Dendritic cell treated with granulocyte-macrophage colony-stimulating factor and Interleukin-4, amounts not matched to agents 40 ng/mL and 50 ng/mL, for 4 days (primary cell): Measurements from ENCODE around the gene TOMM20L.
"Not testable (repeated sequence)": the region's sequence is repeated elsewhere in the genome, so short reads cannot be mapped to it uniquely, and the experiment has no call there.

Experiments used
- H3K27ac Mint-ChIP-seq: one replicate; pipeline ENCODE4 v1.8.0; 2022; ENCODE audit warnings: mild to moderate bottlenecking, mixed read lengths
- H3K27me3 Mint-ChIP-seq: one replicate; pipeline ENCODE4 v1.8.0; 2022; ENCODE audit warnings: mild to moderate bottlenecking, mixed read lengths
- H3K36me3 Mint-ChIP-seq: one replicate; pipeline ENCODE4 v1.8.0; 2022; ENCODE audit warnings: low read depth, mixed read lengths
- H3K4me1 Mint-ChIP-seq: one replicate; pipeline ENCODE4 v1.8.0; 2022; ENCODE audit warnings: low read depth, mixed read lengths
- H3K4me3 Mint-ChIP-seq: one replicate; pipeline ENCODE4 v1.8.0; 2022; ENCODE audit warnings: mild to moderate bottlenecking, moderate library complexity, mixed read lengths
- H3K9me3 Mint-ChIP-seq: one replicate; pipeline ENCODE4 v1.8.0; 2022; ENCODE audit warnings: mixed read lengths
- intact Hi-C: fragments of 100-400 bp; cut with micrococcal nuclease; formaldehyde crosslinking; loops from one replicate; pipeline ENCODE4 v1.15.0; 2022

TOMM20L gene

DNA sequence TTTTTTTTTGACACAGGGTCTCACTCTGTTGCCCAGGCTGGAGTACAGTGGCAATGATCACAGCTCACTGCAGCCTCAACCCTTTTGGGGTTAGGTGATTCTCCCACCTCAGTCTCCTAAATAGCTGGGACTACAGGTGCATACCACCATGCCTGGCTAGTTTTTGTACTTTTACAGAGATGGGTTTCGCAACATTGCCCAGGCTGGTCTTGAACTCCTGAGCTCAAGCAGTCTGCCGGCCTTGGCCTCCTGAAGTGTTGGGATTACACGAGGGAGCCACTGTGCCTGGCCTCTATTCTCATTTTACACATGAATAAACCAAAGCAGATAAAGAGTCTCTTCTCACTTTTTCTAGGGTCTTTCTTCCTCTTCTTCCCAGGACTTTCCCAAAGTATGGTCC is 3.2 kb downstream of the TOMM20L start:
- Mint-ChIP-seq H3K27me3 (no peaks in the 10 kb centered on the region), H3K9me3 (no peaks in the 10 kb centered on the region), H3K4me3 (no peak overlapping the region), H3K36me3 (no peaks in the 10 kb centered on the region), H3K4me1 (peaks cover 23% of the 10 kb centered on the region), H3K27ac (no peak overlapping the region)
- intact Hi-C loops = no loop called here

DNA sequence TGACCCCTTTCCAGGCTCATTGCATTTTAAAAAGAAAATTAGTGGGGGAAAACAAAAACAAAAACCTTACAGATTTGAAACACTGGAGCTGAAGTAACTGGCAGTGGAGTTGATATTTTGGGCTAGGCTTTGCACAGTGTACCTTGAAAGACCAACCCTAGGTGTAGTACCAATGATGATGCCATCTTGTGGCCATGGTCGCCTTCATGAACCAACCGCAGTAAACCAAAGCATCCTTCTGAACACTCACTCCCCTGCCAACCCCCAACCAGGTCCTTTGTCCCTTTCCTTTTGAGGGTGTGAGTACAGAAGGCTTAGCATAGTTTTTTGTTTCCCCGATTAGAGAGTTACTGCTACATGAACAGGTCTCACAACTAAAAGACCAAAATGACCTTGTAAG is 5.9 kb downstream of the TOMM20L start:
- H3K9me3 Mint-ChIP-seq = no peaks in the 10 kb centered on the region
- intact Hi-C loops = no loop called here
- H3K27ac Mint-ChIP-seq = no peak overlapping the region
- H3K36me3 Mint-ChIP-seq = no peaks in the 10 kb centered on the region
- H3K27me3 Mint-ChIP-seq = no peaks in the 10 kb centered on the region
- no peak overlapping the region for H3K4me3 Mint-ChIP-seq
- H3K4me1 Mint-ChIP-seq = peaks cover 12% of the 10 kb centered on the region

DNA sequence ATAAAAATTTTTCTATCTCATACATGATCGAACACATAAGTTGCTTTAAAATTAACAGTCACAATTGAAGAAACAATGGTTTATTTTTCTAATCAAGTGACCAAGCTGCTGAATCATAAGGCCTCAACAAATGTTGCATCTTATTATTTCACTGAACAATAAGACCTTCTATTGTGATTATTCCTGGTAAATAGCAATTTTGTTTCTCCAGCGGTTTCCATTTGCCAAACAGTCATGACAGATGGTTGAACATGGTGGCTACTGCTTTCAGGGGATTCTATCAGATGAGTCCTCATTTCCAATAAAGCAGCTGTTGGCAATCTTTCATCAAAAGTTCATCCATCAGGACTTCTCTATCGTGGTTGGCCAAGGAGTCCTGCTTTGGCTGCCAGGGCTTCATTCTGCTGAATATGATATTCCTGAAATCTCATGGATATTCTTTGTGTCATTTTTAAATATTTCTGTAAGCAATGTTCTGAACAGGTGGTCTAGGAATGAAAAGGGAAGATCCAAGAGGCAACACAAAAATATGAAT is 13.0 kb downstream of the TOMM20L start:
- peaks cover 48% of the 10 kb centered on the region for H3K36me3 Mint-ChIP-seq
- H3K27me3 Mint-ChIP-seq = no peaks in the 10 kb centered on the region
- no peaks in the 10 kb centered on the region for H3K9me3 Mint-ChIP-seq
- no peaks in the 10 kb centered on the region for H3K4me1 Mint-ChIP-seq
- no peak overlapping the region for H3K4me3 Mint-ChIP-seq
- no peak overlapping the region for H3K27ac Mint-ChIP-seq
- intact Hi-C loops = no loop called here

DNA sequence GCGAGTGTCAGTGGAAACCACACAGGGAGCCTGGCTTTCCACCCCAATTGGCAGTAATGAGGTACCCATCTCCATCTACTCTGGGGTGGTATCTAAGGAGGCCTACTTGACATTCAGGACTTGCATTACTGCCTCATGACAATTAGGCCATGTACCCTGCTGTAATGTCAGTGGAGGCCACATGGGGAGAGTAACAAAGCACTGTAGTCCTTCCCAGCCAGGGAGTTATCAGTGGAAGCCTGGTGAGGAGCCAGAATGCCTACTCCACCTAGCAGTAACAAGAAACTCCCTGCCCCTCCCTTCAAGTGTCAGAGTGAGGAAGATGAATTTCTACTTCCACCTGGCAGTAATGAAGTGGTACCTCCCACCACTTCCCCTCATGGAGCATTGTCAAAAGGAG is 19.1 kb downstream of the TOMM20L start:
- H3K27me3 Mint-ChIP-seq = no peaks in the 10 kb centered on the region
- H3K27ac Mint-ChIP-seq = no peak overlapping the region
- H3K4me3 Mint-ChIP-seq = no peak overlapping the region
- intact Hi-C loops = no loop called here
- H3K9me3 Mint-ChIP-seq = peaks cover 15% of the 10 kb centered on the region
- H3K36me3 Mint-ChIP-seq = peaks cover 86% of the 10 kb centered on the region
- peaks cover 14% of the 10 kb centered on the region for H3K4me1 Mint-ChIP-seq

DNA sequence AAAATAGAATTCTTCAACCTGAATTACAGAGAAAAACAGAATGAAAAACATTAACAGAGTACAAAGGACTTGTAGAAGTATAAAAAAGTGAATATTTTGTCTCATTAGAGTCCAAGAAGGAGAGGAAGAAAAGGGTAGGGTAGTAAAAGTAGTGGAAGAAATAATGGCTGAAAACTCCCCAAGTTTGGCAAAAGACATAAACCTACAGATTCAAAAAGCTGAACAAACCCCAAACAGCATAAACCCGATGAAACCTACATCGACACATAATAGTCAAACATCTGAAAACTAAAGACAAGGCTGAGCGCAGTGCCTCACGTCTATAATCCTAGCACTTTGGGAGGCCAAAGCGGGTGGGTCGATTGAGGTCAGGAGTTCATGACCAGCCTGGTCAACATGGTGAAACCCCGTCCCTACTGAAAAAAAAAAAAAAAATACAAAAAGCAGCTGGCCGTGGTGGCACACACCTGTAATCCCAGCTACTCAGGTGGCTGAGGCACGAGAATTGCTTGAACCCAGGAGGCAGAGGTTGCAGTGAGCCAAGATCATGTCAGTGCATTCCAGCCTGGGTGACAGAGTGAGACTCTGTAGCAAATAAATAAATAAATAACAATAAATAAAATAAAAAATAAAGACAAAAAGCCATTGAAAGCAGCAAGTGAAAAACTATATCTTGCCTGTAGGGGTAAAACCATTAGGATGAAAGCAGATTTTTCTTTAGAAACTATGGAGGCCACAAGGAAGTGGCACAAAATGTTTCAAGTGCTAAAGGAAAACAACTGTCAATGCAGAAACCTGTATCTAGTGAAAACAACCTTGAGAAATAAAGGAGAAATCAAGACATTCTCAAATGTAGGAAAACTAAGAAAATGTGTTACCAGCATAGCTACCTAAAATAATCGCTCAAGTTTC is 20.2 kb downstream of the TOMM20L start:
- intact Hi-C loops = no loop called here

DNA sequence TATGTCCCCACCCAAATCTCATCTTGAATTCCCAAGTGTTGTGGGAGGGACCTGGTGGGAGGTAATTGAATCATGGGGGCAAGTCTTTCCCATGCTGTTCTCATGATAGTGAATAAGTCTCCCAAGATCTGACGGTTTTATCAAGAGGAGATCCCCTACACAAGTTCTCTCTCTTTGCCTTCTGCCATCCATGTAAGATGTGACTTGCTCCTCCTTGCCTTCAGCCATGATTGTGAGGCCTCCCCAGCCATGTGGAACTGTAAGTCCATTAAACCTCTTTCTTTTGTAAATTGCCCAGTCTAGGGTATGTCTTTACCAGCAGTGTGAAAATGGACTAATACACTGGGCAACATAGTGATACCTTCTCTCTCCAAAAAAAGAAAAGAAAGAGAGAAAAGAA is 21.2 kb downstream of the TOMM20L start:
- H3K4me3 Mint-ChIP-seq, intact Hi-C loops, H3K27me3 Mint-ChIP-seq, H3K27ac Mint-ChIP-seq: not testable (repeated sequence)
- Mint-ChIP-seq H3K4me1 (peaks cover 14% of the 10 kb centered on the region), H3K36me3 (peaks cover 86% of the 10 kb centered on the region), H3K9me3 (peaks cover 15% of the 10 kb centered on the region)

More for the DNA sequence above, 20.2 kb downstream of the TOMM20L start:
- Mint-ChIP-seq H3K9me3 (peaks cover 15% of the 10 kb centered on the region), H3K27me3 (no peaks in the 10 kb centered on the region), H3K27ac (peak overlapping the region; percentile 16), H3K4me1 (peaks cover 14% of the 10 kb centered on the region), H3K36me3 (peaks cover 86% of the 10 kb centered on the region), H3K4me3 (no peak overlapping the region)

DNA sequence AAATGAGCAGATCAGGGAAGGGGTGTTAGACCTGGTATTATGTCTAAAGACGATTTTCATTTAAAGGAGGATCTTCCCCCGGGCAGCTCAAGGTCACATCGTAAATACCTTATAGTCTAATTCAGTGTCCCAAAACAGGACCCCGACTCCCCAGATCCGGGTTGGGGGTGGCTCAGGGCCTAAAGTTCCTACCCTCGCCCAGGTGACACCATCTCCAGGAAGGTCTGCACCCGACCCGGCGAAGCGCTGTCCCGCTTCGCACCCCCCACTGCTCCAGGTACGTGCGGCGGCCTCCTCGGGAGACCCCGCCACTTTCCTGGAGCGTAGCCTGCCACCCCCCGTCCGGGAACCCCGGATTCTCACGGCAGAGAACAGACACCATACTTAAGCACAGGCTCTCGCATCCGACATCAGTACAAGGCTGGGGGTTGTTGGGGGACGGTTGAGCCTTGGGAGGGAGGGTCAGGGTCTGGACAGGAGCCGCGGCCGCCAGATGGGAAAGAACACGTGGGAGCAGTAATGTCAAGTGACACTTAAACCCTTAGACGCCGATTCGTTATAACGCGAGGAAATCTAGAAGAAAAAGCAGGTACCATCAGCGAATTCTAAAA is 31.0 kb downstream of the TOMM20L start:
- Mint-ChIP-seq H3K27ac (peak overlapping the region; percentile 94), H3K4me3 (peak overlapping the region; percentile 85), H3K9me3 (no peaks in the 10 kb centered on the region), H3K36me3 (peaks cover 39% of the 10 kb centered on the region), H3K27me3 (no peaks in the 10 kb centered on the region), H3K4me1 (peaks cover 10% of the 10 kb centered on the region)
- intact Hi-C loops = loop anchor here (1.0 to 10.0 kb wide), 5 partner anchors 30 to 1056 kb away; partner anchors contain the start of genes ARID4A, JKAMP, L3HYPDH and NAA30

DNA sequence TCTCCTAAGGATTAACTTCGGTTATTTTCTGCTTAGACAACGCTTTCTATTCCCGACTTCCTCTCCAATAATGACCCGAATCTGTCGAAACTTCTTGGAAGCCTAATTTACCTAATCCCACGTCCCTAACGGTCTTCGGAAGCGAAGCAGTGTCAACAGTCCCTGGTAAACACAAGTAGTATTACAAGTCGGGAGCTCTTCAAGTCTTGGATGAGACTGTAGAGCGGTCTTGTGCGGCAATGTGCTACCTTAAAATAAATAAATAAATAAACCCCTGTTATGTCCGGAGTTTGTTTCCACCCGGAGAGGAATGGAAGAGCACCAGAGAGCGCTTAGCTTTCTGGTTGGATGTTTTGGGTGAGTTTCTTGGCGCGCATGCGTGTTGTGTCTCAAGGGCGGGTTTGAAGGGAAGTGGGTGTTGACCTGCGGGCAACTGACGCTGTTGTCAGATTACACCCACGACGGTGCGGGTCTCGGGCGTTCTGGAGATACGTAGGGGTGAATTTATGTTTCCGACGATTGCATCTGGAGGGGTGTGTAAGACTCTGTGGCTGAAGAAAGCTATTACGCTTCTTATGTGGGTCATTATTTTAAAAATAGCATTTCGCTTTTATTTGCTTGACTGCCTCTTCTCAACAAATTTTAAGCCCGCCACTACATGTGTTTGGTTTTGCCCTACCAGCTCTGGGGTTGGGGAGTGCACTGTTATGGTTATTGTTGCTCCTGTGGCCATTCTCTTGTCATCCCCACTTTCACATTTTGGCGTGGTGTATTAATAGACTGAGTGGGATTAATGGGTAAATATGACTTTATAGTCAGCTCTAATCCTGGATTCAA is 31.8 kb downstream of the TOMM20L start, which contains the start of the genes KIAA0586 and TIMM9:
TSS of gene KIAA0586 (plus strand) at position 439 of the 837 bp plus-strand sequence. CDS start 546 bp downstream, outside the sequence.
TSS of gene TIMM9 (minus strand) at position 251 of the 837 bp plus-strand sequence. CDS start 15,586 bp downstream, outside the sequence.
- intact Hi-C loops = loop anchor here (1.0 to 10.0 kb wide), 5 partner anchors 31 to 1055 kb away; partner anchors contain the start of genes ARID4A, JKAMP, L3HYPDH and NAA30
- H3K27ac Mint-ChIP-seq = peak within 1 kb of the TSS; percentile 94
- peaks cover 39% of the 10 kb centered on the region for H3K36me3 Mint-ChIP-seq
- H3K4me1 Mint-ChIP-seq = peaks cover 10% of the 10 kb centered on the region
- H3K4me3 Mint-ChIP-seq = peak within 1 kb of the TSS; percentile 85
- no peaks in the 10 kb centered on the region for H3K27me3 Mint-ChIP-seq
- H3K9me3 Mint-ChIP-seq = no peaks in the 10 kb centered on the region

DNA sequence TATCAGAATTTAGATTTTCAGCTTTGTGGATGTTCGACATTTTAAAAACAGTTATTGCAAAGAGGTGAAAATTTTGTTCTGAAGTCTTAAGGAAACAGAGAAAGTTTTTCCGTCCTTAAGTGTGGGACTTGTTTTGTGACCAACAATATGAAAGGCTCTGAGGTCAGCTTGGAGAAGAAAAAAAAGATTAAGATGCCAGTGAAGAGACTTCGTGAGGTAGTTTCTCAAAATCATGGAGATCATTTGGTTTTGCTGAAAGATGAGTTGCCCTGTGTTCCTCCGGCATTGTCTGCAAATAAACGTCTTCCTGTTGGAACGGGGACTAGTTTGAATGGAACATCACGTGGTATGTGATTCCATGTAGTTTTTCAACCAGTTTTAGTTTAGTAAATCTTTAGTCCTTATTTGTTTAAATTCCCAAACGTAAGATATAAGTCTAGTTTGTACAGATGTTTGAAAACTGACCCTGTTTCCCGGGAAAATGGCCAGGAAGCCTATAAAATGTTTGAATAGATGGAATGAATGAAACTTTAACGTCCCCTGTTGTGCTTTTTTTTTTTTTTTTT is 32.5 kb downstream of the TOMM20L start:
- Mint-ChIP-seq H3K9me3 (no peaks in the 10 kb centered on the region), H3K27me3 (no peaks in the 10 kb centered on the region), H3K4me3 (peak overlapping the region; percentile 85), H3K36me3 (peaks cover 40% of the 10 kb centered on the region), H3K27ac (peak overlapping the region; percentile 94), H3K4me1 (peaks cover 10% of the 10 kb centered on the region)
- intact Hi-C loops = loop anchor here (5.0 to 10.0 kb wide), 3 partner anchors 131 to 1054 kb away; partner anchors contain the start of genes ARID4A, JKAMP, L3HYPDH and NAA30

DNA sequence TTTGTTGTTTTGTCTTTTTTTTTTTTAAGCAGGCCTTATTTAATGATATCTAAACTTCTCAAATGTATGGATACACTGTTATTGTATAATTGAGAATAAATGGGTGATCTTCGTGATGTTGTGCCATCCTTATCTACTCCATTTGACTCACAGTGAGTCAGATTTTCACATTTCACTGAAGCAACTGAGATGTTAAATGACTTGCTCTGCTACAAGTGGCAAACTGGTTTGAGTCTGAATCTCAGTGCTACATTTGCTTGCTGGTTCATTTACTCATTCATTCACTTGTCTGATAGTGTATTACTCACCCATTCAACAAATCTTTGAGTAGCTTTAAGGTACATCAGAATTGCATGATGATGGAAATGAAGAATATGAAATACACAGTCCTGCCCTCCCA is 34.4 kb downstream of the TOMM20L start:
- Mint-ChIP-seq H3K4me3 (no peak overlapping the region), H3K36me3 (peaks cover 50% of the 10 kb centered on the region), H3K9me3 (no peaks in the 10 kb centered on the region), H3K27me3 (no peaks in the 10 kb centered on the region), H3K4me1 (peaks cover 4% of the 10 kb centered on the region), H3K27ac (no peak overlapping the region)
- intact Hi-C loops = no loop called here

DNA sequence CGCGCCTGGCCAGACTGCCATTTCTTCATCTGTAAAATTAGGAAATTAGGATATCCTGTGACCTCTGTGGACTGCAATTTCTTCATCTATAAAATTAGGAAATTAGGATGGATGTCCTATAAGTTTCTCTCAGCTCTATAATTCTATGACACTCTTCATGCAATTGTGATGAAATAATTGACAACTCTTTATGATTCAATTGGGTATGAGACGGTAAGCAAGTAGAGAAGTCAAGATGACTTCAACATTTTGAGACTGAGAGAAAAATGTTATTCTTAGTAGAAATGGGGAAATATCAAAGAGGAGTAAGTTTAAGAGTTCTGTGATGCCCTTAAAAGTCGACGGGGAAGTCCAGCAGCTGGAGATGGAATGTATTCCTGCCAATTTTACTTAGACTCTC is 43.7 kb downstream of the TOMM20L start:
- intact Hi-C loops = no loop called here
- Mint-ChIP-seq H3K27me3 (no peaks in the 10 kb centered on the region), H3K36me3 (peaks cover 69% of the 10 kb centered on the region), H3K27ac (no peak overlapping the region), H3K4me3 (no peak overlapping the region), H3K9me3 (no peaks in the 10 kb centered on the region), H3K4me1 (peaks cover 17% of the 10 kb centered on the region)

DNA sequence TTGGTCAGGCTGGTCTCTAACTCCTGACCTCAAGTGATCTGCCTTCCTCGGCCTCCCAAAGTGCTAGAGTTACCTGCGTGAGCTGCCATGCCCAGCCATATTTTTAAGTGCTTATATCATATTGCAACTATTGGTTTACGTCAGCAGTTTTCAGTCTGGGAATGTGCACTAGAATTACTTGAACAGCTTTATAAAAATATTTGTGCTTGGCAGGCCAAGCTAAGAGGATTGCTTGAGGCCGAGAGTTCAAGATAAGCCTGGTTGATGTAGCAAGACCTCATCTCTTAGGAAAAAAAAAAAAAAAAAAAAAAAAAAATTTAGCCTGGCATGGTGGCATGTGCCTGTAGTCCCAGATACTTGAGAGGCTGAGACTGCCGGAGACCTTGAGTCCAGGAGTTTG is 48.9 kb downstream of the TOMM20L start:
- intact Hi-C loops = no loop called here
- no peaks in the 10 kb centered on the region for H3K27me3 Mint-ChIP-seq

More for the DNA sequence above, 48.9 kb downstream of the TOMM20L start:
- Mint-ChIP-seq H3K4me1 (peaks cover 6% of the 10 kb centered on the region), H3K27ac (no peak overlapping the region), H3K4me3 (no peak overlapping the region), H3K36me3 (peaks cover 50% of the 10 kb centered on the region), H3K9me3 (no peaks in the 10 kb centered on the region)
